ENCODE results near the gene RPL3.

- TF ChIP-seq, protein P1, sequence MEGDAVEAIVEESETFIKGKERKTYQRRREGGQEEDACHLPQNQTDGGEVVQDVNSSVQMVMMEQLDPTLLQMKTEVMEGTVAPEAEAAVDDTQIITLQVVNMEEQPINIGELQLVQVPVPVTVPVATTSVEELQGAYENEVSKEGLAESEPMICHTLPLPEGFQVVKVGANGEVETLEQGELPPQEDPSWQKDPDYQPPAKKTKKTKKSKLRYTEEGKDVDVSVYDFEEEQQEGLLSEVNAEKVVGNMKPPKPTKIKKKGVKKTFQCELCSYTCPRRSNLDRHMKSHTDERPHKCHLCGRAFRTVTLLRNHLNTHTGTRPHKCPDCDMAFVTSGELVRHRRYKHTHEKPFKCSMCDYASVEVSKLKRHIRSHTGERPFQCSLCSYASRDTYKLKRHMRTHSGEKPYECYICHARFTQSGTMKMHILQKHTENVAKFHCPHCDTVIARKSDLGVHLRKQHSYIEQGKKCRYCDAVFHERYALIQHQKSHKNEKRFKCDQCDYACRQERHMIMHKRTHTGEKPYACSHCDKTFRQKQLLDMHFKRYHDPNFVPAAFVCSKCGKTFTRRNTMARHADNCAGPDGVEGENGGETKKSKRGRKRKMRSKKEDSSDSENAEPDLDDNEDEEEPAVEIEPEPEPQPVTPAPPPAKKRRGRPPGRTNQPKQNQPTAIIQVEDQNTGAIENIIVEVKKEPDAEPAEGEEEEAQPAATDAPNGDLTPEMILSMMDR (optimal IDR thresholded peaks at IDR 0.05 in 1 of 3, IDR thresholded peaks at IDR 0.05 in 1 of 3, conservative IDR thresholded peaks at IDR 0.05 in 1 of 3; ENCODE audit: extremely low read depth in 1 of 3, insufficient read depth in 2 of 3, low read length in 3 of 3): no peak
- no peak for TF ChIP-seq EZH2 (IDR thresholded peaks at IDR 0.05; ENCODE audit: low read length)
Measured at GRCh38 chr22:39367035-39367434, 47.6 kb upstream of the RPL3 start.
